Stomach (tissue), 9 donors: ENCODE results near the gene TTC39C. TPM values are rescaled to one million over a fixed set of nuclear protein-coding genes. Genes with fewer than 3 reads are reported as not detected.

Experiments used
- DNase-seq, 2 donors: peaks; one replicate each; pipeline versions ENCODE4 v3.0.0 to v3.0.0-alpha.2; 2013 to 2019
- H3K27ac ChIP-seq, 5 donors: fragments of 200-600 bp in 4 of 5; sonication (generic) in 4 of 5; one replicate each; pipeline ENCODE4 v1.5.1; 2013 to 2019; ENCODE audit warnings: mild to moderate bottlenecking in 1 of 5, moderate library complexity in 1 of 5
- H3K27me3 ChIP-seq, 3 donors: fragments of 200-600 bp; sonication (generic); one replicate each; pipeline ENCODE4 v1.5.1; 2017 to 2019; ENCODE audit warnings: mixed run types in 1 of 3
- H3K36me3 ChIP-seq, 4 donors: fragments of 200-600 bp; sonication (generic); 1 replicate in 3 of 4; 2 replicates in 1 of 4; pipeline ENCODE4 v1.5.1; 2016 to 2019
- H3K4me1 ChIP-seq, 4 donors: fragments of 200-600 bp; sonication (generic); one replicate each; pipeline ENCODE4 v1.5.1; 2016 to 2019
- H3K4me3 ChIP-seq, 4 donors: fragments of 200-600 bp; sonication (generic) in 3 of 4; one replicate each; pipeline ENCODE4 v1.5.1; 2016 to 2019; ENCODE audit warnings: mild to moderate bottlenecking in 1 of 4
- H3K9me3 ChIP-seq, 4 donors: fragments of 200-600 bp; sonication (generic); one replicate each; pipeline ENCODE4 v1.5.1; 2016 to 2019
- EP300 ChIP-seq: sonication (generic); formaldehyde crosslinking; IDR thresholded peaks from one replicate; pipeline ENCODE4 v1.6.1; 2017; ENCODE audit warnings: antibody characterized with exemption
- POLR2A ChIP-seq, 4 donors: fragments of 450-650 bp; IDR thresholded peaks; one replicate each; pipeline ENCODE4 v1.6.1; 2016; ENCODE audit warnings: antibody characterized with exemption in 4 of 4, control low read depth in 2 of 4, mild to moderate bottlenecking in 1 of 4, moderate library complexity in 1 of 4
- POLR2AphosphoS5 ChIP-seq, 3 donors: sonication (generic); formaldehyde crosslinking; IDR thresholded peaks; one replicate each; pipeline ENCODE4 v1.6.1; 2016; ENCODE audit warnings: antibody characterized with exemption in 3 of 3
- WGBS, 5 donors: extraction: QIAGEN DNeasy Blood & Tissue Kit in 3 of 5; methylation state at CpG; one replicate each; pipeline versions ENCODE4 v1.1.5 to v1.1.7; 2013 to 2018; 5-methylcytosine and 5-hydroxymethylcytosine counted together
- intact Hi-C: fragments of 100-400 bp; cut with DNase I; formaldehyde crosslinking; loops from one replicate; pipeline ENCODE4 v1.15.1; 2023; ENCODE audit warnings: low total_unique reads
- polyA plus RNA-seq, 3 donors: library from polyadenylated mRNA; stranded (reverse); fragments of 200-250 nt; gene quantifications; one replicate each; pipeline ENCODE4 v1.2.3, GENCODE V29; 2013
- total RNA-seq, 5 donors: library from RNA; depleted of rRNA; stranded (reverse); fragments of >200 nt; gene quantifications; one replicate each; pipeline versions ENCODE4 v1.1.0 to v1.2.3, GENCODE V29; 2014 to 2016
- TF ChIP-seq, protein P1 (sequence below), 7 experiments: fragments of 450-650 bp in 4 of 7; fragments of 200-600 bp in 3 of 7; sonication (generic) in 3 of 7; IDR thresholded peaks; one replicate each; pipeline ENCODE4 v1.5.1; 2016 to 2019; ENCODE audit warnings: antibody characterized with exemption in 7 of 7, control low read depth in 2 of 7, mild to moderate bottlenecking in 1 of 7
- donor health status: healthy with polysubstance abuse.
- donor health status: Bipolar disorder and iron deficiency.
- donor health status: healthy.

The TTC39C gene
- total and polyA plus RNA-seq, 8 donors: 1.8 to 42.0 (median 21.3) TPM

DNA sequence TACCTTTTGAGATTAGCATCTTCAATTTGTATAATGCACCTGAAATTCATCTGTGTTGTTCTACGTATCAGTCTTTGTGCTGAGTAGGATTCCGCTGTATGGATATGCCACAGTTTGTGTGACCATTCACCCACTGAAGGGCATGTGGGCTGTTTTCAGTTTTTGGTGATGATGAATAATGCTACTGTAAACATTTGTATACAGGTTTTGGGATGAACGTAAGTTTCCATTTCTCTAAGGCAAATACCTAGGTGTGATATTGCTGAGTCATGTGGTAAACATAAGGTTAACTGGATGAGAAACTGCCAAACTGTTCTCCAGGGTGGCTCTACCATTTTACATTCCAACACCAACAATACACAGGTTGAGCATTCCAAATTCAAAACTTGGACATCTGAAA lies 159.4 kb downstream of the TTC39C start:
- Histone ChIP-seq H3K27ac (no peak overlapping the region), H3K27me3 (no peaks in the 10 kb centered on the region), H3K4me3 (no peak overlapping the region), H3K36me3 (peaks cover 0 to 53% (median 29%) of the 10 kb centered on the region in 4 donors), H3K4me1 (peaks cover 0 to 15% (median 4%) of the 10 kb centered on the region in 4 donors), H3K9me3 (no peaks in the 10 kb centered on the region)
- TF ChIP-seq EP300 (no peak), POLR2A (IDR thresholded peaks at IDR 0.05) (no peak), POLR2AphosphoS5 (IDR thresholded peaks at IDR 0.05) (no peak)
- TF ChIP-seq, protein P1, sequence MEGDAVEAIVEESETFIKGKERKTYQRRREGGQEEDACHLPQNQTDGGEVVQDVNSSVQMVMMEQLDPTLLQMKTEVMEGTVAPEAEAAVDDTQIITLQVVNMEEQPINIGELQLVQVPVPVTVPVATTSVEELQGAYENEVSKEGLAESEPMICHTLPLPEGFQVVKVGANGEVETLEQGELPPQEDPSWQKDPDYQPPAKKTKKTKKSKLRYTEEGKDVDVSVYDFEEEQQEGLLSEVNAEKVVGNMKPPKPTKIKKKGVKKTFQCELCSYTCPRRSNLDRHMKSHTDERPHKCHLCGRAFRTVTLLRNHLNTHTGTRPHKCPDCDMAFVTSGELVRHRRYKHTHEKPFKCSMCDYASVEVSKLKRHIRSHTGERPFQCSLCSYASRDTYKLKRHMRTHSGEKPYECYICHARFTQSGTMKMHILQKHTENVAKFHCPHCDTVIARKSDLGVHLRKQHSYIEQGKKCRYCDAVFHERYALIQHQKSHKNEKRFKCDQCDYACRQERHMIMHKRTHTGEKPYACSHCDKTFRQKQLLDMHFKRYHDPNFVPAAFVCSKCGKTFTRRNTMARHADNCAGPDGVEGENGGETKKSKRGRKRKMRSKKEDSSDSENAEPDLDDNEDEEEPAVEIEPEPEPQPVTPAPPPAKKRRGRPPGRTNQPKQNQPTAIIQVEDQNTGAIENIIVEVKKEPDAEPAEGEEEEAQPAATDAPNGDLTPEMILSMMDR (IDR thresholded peaks at IDR 0.05): no peak
- intact Hi-C loops: no loop called here
- 74 to 81% (median 76%) methylated on average over 3 of the region's 3 CpGs for WGBS, 5 donors
- DNase-seq: no peak

DNA sequence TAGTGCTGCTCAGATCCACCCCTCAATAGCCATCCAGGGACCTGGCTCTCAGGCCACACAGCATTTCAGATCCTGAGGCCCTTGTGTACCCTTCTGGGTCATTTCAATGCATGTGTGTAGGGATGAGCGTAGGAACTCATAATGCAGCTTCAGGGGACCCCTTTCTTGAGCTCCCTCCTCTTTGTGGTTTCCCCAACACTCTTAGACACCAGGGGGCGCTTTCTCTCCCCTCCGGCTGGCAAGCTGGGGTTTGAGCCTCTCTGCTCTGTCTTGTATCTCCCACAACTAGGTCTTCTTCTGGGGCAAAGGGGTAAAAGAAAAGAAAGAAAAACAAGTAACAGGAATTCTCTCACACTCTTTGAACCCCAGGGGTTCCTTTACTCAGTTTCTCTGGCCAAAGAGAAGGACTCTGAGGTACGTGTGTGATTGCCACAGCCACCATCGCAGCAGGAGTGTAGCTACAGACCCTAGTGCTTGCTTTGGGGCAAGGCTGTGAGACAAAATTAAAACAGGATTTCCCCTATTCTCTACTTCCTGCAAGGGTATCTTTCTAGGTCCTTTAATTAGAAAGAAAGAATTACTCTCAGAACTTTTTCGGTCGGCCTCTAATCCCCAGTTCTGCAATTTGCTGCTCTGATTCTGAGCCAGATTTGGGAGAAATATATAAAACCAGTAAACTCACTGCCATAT lies 162.3 kb downstream of the TTC39C start:
- no peaks in the 10 kb centered on the region for H3K9me3 ChIP-seq
- WGBS, 5 donors: 57 to 74% (median 66%) methylated on average over 7 of the region's 7 CpGs
- H3K4me1 ChIP-seq: peaks cover 0 to 15% (median 4%) of the 10 kb centered on the region in 4 donors
- peaks cover 0 to 49% (median 21%) of the 10 kb centered on the region in 4 donors for H3K36me3 ChIP-seq
- TF ChIP-seq, protein P1 (IDR thresholded peaks at IDR 0.05): peak in 4 of 7 experiments; percentile 47 to 69 (median 64)
- TF ChIP-seq POLR2A (IDR thresholded peaks at IDR 0.05): no peak
- H3K27me3 ChIP-seq: no peaks in the 10 kb centered on the region
- DNase-seq: peak; percentile 63 to 75
- H3K27ac ChIP-seq: no peak overlapping the region
- H3K4me3 ChIP-seq: no peak overlapping the region
- intact Hi-C loops: no loop called here

DNA sequence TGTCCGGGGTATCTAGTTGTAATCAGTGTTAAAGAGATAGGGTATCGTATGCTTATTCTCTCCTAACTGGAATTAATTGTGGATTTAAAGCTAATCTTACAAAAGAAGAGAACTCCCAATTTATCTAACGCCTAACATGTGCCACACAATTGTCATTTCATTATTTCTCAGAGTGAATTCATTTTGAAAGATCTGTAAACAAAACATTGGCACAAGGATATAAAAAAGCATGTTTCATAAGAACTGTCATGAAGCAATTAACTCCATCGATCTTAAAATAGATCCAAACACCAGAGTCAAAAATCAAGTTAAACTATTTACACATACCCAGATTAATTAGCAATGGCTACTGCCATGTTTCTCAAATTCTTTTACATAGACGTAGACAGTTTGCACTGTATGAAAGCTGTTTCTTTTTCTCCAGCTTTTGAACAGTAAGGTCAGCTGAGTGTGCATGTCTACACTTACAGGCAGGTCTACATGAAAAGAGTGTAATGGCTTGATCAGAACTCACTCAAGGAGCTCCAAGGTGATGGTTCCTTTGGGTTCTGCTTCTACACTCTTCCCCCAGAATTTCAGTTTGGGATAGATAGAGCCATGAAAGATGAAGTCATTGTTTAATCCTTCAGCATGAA lies 163.1 kb downstream of the TTC39C start:
- peaks cover 0 to 15% (median 4%) of the 10 kb centered on the region in 4 donors for H3K4me1 ChIP-seq
- intact Hi-C loops: no loop called here

DNA sequence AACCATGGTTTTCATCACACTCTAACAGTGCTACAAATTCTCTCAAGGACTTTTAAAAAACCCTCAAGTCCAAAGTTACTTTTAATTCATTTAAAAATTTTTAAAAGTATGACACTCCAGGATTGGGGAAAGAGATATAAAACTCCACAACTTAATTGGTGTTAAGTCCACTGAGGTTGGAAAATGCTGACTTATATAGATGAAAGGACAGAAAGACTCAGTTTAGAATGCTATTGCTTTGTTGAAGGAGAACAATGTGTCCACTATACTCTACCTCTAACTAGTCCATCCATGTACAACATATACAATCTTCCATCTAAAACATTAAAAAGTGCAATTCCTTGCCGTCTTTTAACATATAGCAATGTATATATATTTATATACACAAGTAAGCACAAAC lies 165.5 kb downstream of the TTC39C start:
- TF ChIP-seq POLR2A (IDR thresholded peaks at IDR 0.05): no peak
- TF ChIP-seq POLR2AphosphoS5 (IDR thresholded peaks at IDR 0.05): no peak
- TF ChIP-seq, protein P1 (IDR thresholded peaks at IDR 0.05): no peak
- no peak for TF ChIP-seq EP300
- Histone ChIP-seq H3K9me3 (no peaks in the 10 kb centered on the region), H3K27ac (no peak overlapping the region), H3K27me3 (no peaks in the 10 kb centered on the region), H3K4me3 (no peak overlapping the region), H3K4me1 (peaks cover 0 to 15% (median 4%) of the 10 kb centered on the region in 4 donors), H3K36me3 (peaks cover 0 to 25% (median 10%) of the 10 kb centered on the region in 4 donors)
- no peak for DNase-seq
- 87 to 96% (median 92%) methylated on average over 1 of the region's 1 CpG for WGBS, 5 donors
- intact Hi-C loops: no loop called here

More for the DNA sequence above, 163.1 kb downstream of the TTC39C start:
- no peak for DNase-seq
- TF ChIP-seq EP300: no peak
- TF ChIP-seq, protein P1 (IDR thresholded peaks at IDR 0.05): no peak
- TF ChIP-seq POLR2AphosphoS5 (IDR thresholded peaks at IDR 0.05): no peak
- TF ChIP-seq POLR2A (IDR thresholded peaks at IDR 0.05): no peak
- 71 to 81% (median 78%) methylated on average over 5 of the region's 5 CpGs for WGBS, 5 donors
- no peak overlapping the region for H3K27ac ChIP-seq
- H3K4me3 ChIP-seq: no peak overlapping the region
- no peaks in the 10 kb centered on the region for H3K9me3 ChIP-seq
- no peaks in the 10 kb centered on the region for H3K27me3 ChIP-seq
- peaks cover 0 to 41% (median 21%) of the 10 kb centered on the region in 4 donors for H3K36me3 ChIP-seq
